GM12878 (cell line): ENCODE data around the gene EFNA2. TPM values are rescaled to one million over a fixed set of nuclear protein-coding genes. Genes with fewer than 3 reads are reported as not detected.

Experiments
- ATF3 ChIP-seq: IDR thresholded peaks from 2 replicates; pipeline ENCODE4 v1.6.1; 2011; ENCODE audit warnings: low read depth, mild to moderate bottlenecking, low read length, moderate library complexity, borderline replicate concordance; ENCODE audit errors: extremely low read depth
- EP300 ChIP-seq, 2 experiments: fragments of 150-350 bp in 1 of 2; IDR thresholded peaks; 2 replicates each; pipeline ENCODE4 v1.6.1; 2011 to 2012; ENCODE audit warnings: low read depth in 2 of 2, low read length in 2 of 2, borderline replicate concordance in 1 of 2, improper control_type of control experiment in 1 of 2, inconsistent platforms in 1 of 2; ENCODE audit not compliant: control insufficient read depth in 1 of 2
- JUND ChIP-seq: IDR thresholded peaks from 2 replicates; pipeline ENCODE4 v1.6.1; 2012; ENCODE audit warnings: low read depth, mild to moderate bottlenecking, low read length, improper control_type of control experiment, moderate library complexity
- MEF2B ChIP-seq: fragments of 450-650 bp; IDR thresholded peaks from 2 replicates; pipeline ENCODE4 v1.6.1; 2018; ENCODE audit warnings: mild to moderate bottlenecking, moderate library complexity; ENCODE audit not compliant: partially characterized antibody, poor library complexity, severe bottlenecking
- PAX5 ChIP-seq: IDR thresholded peaks from 2 replicates; pipeline ENCODE4 v1.6.1; 2011; ENCODE audit warnings: low read depth, low read length, borderline replicate concordance
- POLR2A ChIP-seq: IDR thresholded peaks from 2 replicates; pipeline ENCODE4 v1.6.1; 2011; ENCODE audit warnings: low read depth, mild to moderate bottlenecking, low read length
- POLR2AphosphoS5 ChIP-seq: IDR thresholded peaks from 2 replicates; pipeline ENCODE4 v1.6.1; 2011; ENCODE audit warnings: mild to moderate bottlenecking, low read length, inconsistent platforms
- RELA ChIP-seq: fragments of 450-650 bp; IDR thresholded peaks from 2 replicates; pipeline ENCODE4 v1.8.0; 2014; ENCODE audit warnings: borderline replicate concordance; ENCODE audit not compliant: partially characterized antibody
- SMAD1 ChIP-seq: fragments of 450-650 bp; IDR thresholded peaks from 2 replicates; pipeline ENCODE4 v1.6.1; 2018; ENCODE audit warnings: mild to moderate bottlenecking, low read depth; ENCODE audit not compliant: partially characterized antibody
- SUZ12 ChIP-seq: fragments of 200-600 bp; sonication (generic); IDR thresholded peaks from one replicate; pipeline ENCODE4 v1.6.1; 2018; ENCODE audit warnings: antibody characterized with exemption, mild to moderate bottlenecking; ENCODE audit not compliant: unreplicated experiment
- TAF1 ChIP-seq: IDR thresholded peaks from 2 replicates; pipeline ENCODE4 v1.6.1; 2011; ENCODE audit warnings: mild to moderate bottlenecking, low read depth, low read length, borderline replicate concordance
- polyA plus RNA-seq, 11 experiments: library from polyadenylated mRNA; depleted of rRNA in 4 of 11; unstranded in 6 of 11; stranded (reverse) in 5 of 11; fragments of >200 nt; fragmentation: Nextera tagmentation in 4 of 11; fragmentation: Illumina TruSeq in 1 of 11; extraction: Ambion mirVana in 4 of 11; extraction: Trizol in 1 of 11; gene quantifications; 1 replicate in 1 of 11; 2 replicates in 10 of 11; pipeline versions ENCODE4 v1.2.1 to v1.2.3, GENCODE V29; 2011 to 2016; ENCODE audit warnings: inconsistent platforms in 2 of 11, missing spikeins in 2 of 11, low read depth in 1 of 11
- total RNA-seq, 4 experiments: library from RNA; depleted of rRNA in 3 of 4; stranded (reverse); fragments of >200 nt in 3 of 4; fragmentation: Illumina TruSeq in 1 of 4; extraction: Trizol in 1 of 4; gene quantifications; 2 replicates each; pipeline versions ENCODE4 v1.2.1 to v1.2.3, GENCODE V29; 2013 to 2021

The EFNA2 gene
- total and polyA plus RNA-seq, 10 of the 15 experiments (the other 5 are each of a cell fraction or from before 2014, with no cell fraction given), result not detected

GRCh38 chr19:1264801-1265614 is 20.7 kb upstream of the EFNA2 start (continued):
- TF ChIP-seq POLR2AphosphoS5, result no peak
- no peak for TF ChIP-seq TAF1
- no peak for TF ChIP-seq SMAD1
- peak in 1 of 2 experiments; percentile 49; a peak in 1 of 4 replicates for TF ChIP-seq EP300 (IDR thresholded peaks at IDR 0.05; ENCODE audit: borderline replicate concordance in 1 of 2, control insufficient read depth in 1 of 2, low read depth in 2 of 2, low read length in 2 of 2)
- no peak for TF ChIP-seq SUZ12
- peak; percentile 85 for TF ChIP-seq MEF2B
- no peak for TF ChIP-seq RELA
- TF ChIP-seq POLR2A, result 0 out of 2 replicates have a peak, but pooled peaks have one; percentile 14
- peak; percentile 95; the same call in 1 of the 2 replicates for TF ChIP-seq PAX5
- TF ChIP-seq ATF3, result no peak
- no peak for TF ChIP-seq JUND
